DOHH2 (cell line): ENCODE measurements around the gene KCTD16.

Source experiments
- H3F3A ChIP-seq: fragments of 200-600 bp; sonication (generic), shearing (Covaris generic); 2 replicates; pipeline ENCODE4 v1.6.0; 2016; ENCODE audit warnings: antibody characterized with exemption, mild to moderate bottlenecking; ENCODE audit not compliant: control insufficient read depth, insufficient read depth
- H3K27ac ChIP-seq: fragments of 200-600 bp; sonication (generic); 2 replicates; pipeline ENCODE4 v1.5.1; 2014; ENCODE audit warnings: low read depth, mild to moderate bottlenecking, low read length, moderate library complexity
- H3K27me3 ChIP-seq: fragments of 200-600 bp; sonication (generic); 2 replicates; pipeline ENCODE4 v1.6.1; 2014; ENCODE audit warnings: mild to moderate bottlenecking, low read length, mixed read lengths; ENCODE audit not compliant: control insufficient read depth
- H3K36me3 ChIP-seq: fragments of 200-600 bp; sonication (generic); 2 replicates; pipeline ENCODE4 v1.6.1; 2014; ENCODE audit warnings: mild to moderate bottlenecking, low read length, moderate library complexity, mixed read lengths; ENCODE audit not compliant: control insufficient read depth
- H3K4me1 ChIP-seq: fragments of 200-600 bp; sonication (generic); 2 replicates; pipeline ENCODE4 v1.6.1; 2014; ENCODE audit warnings: mild to moderate bottlenecking, low read length, mixed read lengths; ENCODE audit not compliant: control insufficient read depth
- H3K4me2 ChIP-seq: fragments of 200-600 bp; sonication (generic); 2 replicates; pipeline ENCODE4 v1.6.0; 2014; ENCODE audit warnings: mild to moderate bottlenecking, low read length, moderate library complexity
- H3K4me3 ChIP-seq: fragments of 200-600 bp; sonication (generic); 2 replicates; pipeline ENCODE4 v1.5.1; 2014; ENCODE audit warnings: mild to moderate bottlenecking, low read length, mixed read lengths
- H3K79me2 ChIP-seq: fragments of 200-600 bp; sonication (generic); 2 replicates; pipeline ENCODE4 v1.6.1; 2014; ENCODE audit warnings: mild to moderate bottlenecking, low read length, mixed read lengths; ENCODE audit not compliant: control insufficient read depth
- H3K9me2 ChIP-seq: fragments of 200-600 bp; sonication (generic); replicated peaks from 2 replicates; pipeline ENCODE4 v1.6.1; 2014; ENCODE audit warnings: mild to moderate bottlenecking, low read length, mixed read lengths; ENCODE audit not compliant: control insufficient read depth
- H3K9me3 ChIP-seq: fragments of 200-600 bp; sonication (generic); 2 replicates; pipeline ENCODE4 v1.6.1; 2014; ENCODE audit warnings: antibody characterized with exemption, low read length, mixed read lengths; ENCODE audit not compliant: control insufficient read depth, insufficient read depth
- H4K20me1 ChIP-seq: fragments of 200-600 bp; sonication (generic); 2 replicates; pipeline ENCODE4 v1.6.0; 2014; ENCODE audit warnings: low read depth, mild to moderate bottlenecking, antibody characterized with exemption, low read length, moderate library complexity; ENCODE audit not compliant: control insufficient read depth, insufficient read depth
- CTCF ChIP-seq: fragments of 200-600 bp; sonication (generic); IDR thresholded peaks from one replicate; pipeline ENCODE4 v1.5.1; 2014; ENCODE audit warnings: antibody characterized with exemption, mild to moderate bottlenecking, low read depth, low read length; ENCODE audit not compliant: poor library complexity, severe bottlenecking
- EZH2phosphoT487 ChIP-seq: fragments of 200-600 bp; sonication (generic); IDR thresholded peaks from 2 replicates; pipeline ENCODE4 v1.6.1; 2017; ENCODE audit warnings: borderline replicate concordance, mild to moderate bottlenecking, antibody characterized with exemption, low read length, moderate library complexity, mixed read lengths

Gene KCTD16

GRCh38 chr5:144194144-144194543 is 23.5 kb downstream of the KCTD16 start:
- no peaks in the 10 kb centered on the region for H3K9me2 ChIP-seq
- no peaks in the 10 kb centered on the region for H3F3A ChIP-seq
- no peak overlapping the region for H3K4me3 ChIP-seq
- peaks cover under 1% of the 10 kb centered on the region; the same call in 1 of the 2 replicates for H3K36me3 ChIP-seq
- no peaks in the 10 kb centered on the region for H3K27me3 ChIP-seq
- TF ChIP-seq CTCF (no peak), EZH2phosphoT487 (no peak)
- H3K4me1 ChIP-seq: peaks cover 34% of the 10 kb centered on the region
- no peaks in the 10 kb centered on the region for H4K20me1 ChIP-seq
- no peak overlapping the region for H3K4me2 ChIP-seq
- peaks cover 7% of the 10 kb centered on the region; the same call in 1 of the 2 replicates for H3K9me3 ChIP-seq
- H3K27ac ChIP-seq: no peak overlapping the region
- H3K79me2 ChIP-seq: no peaks in the 10 kb centered on the region

- no peaks in the 10 kb centered on the region; the same call in 1 of the 2 replicates for H3K27me3 ChIP-seq
- no peaks in the 10 kb centered on the region for H3K79me2 ChIP-seq
- no peak overlapping the region for H3K4me2 ChIP-seq
Observed at GRCh38 chr5:144195448-144195847, 24.8 kb downstream of the KCTD16 start.

GRCh38 chr5:144196612-144197011 is 25.9 kb downstream of the KCTD16 start:
- no peaks in the 10 kb centered on the region for H3K79me2 ChIP-seq
- no peak overlapping the region for H3K4me2 ChIP-seq

More at GRCh38 chr5:144195448-144195847, 24.8 kb downstream of the KCTD16 start:
- Histone ChIP-seq H4K20me1 (no peaks in the 10 kb centered on the region), H3K9me2 (no peaks in the 10 kb centered on the region), H3K4me3 (no peak overlapping the region), H3K9me3 (no peaks in the 10 kb centered on the region), H3K4me1 (peaks cover 21% of the 10 kb centered on the region), H3K36me3 (no peaks in the 10 kb centered on the region), H3K27ac (no peak overlapping the region), H3F3A (no peaks in the 10 kb centered on the region)
- no peak for TF ChIP-seq EZH2phosphoT487
- no peak for TF ChIP-seq CTCF

More at GRCh38 chr5:144196612-144197011, 25.9 kb downstream of the KCTD16 start:
- no peak for TF ChIP-seq CTCF
- TF ChIP-seq EZH2phosphoT487: no peak
- Histone ChIP-seq H3K9me3 (no peaks in the 10 kb centered on the region), H4K20me1 (no peaks in the 10 kb centered on the region), H3K27me3 (no peaks in the 10 kb centered on the region; the same call in none of the 2 replicates), H3K4me1 (peaks cover 11% of the 10 kb centered on the region), H3K27ac (no peak overlapping the region), H3K9me2 (no peaks in the 10 kb centered on the region), H3K36me3 (no peaks in the 10 kb centered on the region), H3F3A (no peaks in the 10 kb centered on the region), H3K4me3 (no peak overlapping the region)
